HG03342 (cell line): ENCODE data around the gene SLC39A8.
"Not testable (repeated sequence)": the region's sequence is repeated elsewhere in the genome, so short reads cannot be mapped to it uniquely, and the experiment has no call there.

Experiments
- ATAC-seq: cut with Tn5 transposase; IDR thresholded peaks from one replicate; pipeline ENCODE4 v1.9.1; 2021; ENCODE audit warnings: mild to moderate bottlenecking, moderate library complexity; ENCODE audit not compliant: unreplicated experiment

SLC39A8 gene

DNA sequence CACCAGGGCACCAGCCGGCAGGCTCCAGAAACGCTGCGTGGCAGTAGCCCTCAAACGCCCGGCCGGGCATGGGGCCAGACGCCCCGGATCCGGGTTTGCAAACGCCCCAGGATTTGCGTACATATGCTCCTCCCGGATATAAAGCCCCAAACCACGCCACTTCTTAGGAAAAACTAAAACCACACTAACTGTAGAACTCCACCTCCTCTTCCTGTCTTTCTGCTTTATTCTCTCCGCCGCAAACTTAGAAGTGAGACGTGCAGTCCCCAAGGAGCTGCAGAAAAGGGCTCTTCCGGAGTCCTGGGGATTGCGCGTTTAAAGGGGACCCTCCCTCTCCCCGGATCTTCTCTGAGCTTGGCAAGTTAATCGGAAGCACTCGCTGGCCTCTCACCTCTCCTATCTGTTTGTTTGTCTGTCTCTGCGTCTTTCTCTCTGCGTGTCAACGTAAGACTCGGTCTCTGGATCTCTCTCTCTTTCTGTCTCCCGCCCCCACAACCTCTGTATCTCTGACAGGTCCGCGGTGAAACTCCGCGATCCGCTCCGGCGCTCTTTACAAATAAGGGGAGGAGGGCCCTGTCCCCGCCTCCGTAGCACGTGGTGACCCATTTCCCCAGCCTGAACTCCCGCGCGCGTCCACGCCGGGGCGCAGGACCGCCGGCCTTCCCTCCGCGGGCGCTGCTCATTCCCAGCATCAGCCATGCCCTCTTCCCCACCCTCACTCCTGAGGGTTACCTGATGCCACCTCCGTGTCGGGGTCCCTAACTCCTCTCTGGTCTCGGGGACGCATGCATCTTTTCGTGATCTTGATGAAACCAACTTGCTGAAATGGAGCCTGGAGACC lies at the start of gene SLC39A8:
Gene SLC39A8, minus strand, starts transcription at position 529 of the 841 bp plus-strand sequence. CDS start 820 bp downstream, outside the sequence.
- peak; percentile 83 for ATAC-seq

DNA sequence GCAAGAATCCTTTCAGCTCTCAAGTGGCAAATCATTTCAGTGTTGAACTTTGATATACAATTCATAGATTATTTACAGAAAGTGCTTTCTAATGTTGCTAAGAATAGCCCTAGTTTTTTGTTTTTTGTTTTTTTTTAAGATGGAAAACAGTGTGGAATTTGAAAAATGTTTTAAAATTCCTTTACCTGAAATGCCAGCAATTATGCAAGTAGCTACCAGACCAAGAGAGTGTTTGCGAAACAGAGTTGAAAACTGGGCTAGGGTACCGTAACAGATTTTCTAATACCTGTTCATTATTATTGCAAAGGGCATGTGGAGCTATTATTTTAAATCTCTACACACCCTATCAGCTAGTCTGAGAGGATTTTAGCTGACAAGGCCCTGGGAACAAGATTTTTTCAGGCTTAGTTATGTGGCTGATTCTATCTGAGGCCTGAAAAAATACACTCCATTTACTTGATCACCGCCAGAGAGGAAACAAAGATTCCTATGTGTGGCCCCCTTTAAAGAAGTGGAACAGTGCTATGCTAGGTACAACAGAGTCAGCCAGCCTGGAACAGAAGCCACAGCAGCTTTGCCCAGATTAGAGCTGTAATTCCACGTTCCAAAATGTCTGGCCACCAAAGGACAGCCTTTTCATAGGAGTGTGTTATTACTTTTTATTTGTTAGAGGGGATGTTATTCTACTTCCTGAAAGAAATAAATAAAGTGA lies 46.9 kb upstream of the SLC39A8 start:
- ATAC-seq, result no peak

- peak; percentile 98 for ATAC-seq
These were observed 45.2 kb upstream of the SLC39A8 start for GRCh38 chr4:102390438-102390837.

GRCh38 chr4:102388611-102389010 lies 43.3 kb upstream of the SLC39A8 start:
- ATAC-seq, result no peak

- ATAC-seq, result no peak
These were observed 42.4 kb upstream of the SLC39A8 start for GRCh38 chr4:102387552-102388150.

DNA sequence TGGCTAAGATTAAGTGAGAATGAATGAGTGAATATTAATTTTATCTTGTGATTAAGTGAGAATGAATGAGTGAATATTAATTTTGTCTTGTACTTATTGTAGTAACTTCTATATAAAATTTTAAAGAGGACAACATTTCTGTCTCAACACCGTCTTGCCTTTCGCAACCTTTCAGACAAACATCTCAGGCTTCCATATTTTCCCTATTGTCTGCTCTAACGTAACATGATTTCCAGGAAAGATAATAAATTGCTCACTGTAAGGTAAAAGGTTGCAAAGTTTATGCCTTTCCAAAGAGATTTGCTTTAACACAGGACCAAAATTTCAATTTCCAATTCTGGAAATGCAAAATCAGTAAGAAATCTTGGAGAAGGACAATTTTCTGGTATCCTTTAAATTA lies 41.7 kb upstream of the SLC39A8 start:
- no peak for ATAC-seq

- ATAC-seq, result not testable (repeated sequence)
These were observed 35.0 kb upstream of the SLC39A8 start for GRCh38 chr4:102380253-102380652.

DNA sequence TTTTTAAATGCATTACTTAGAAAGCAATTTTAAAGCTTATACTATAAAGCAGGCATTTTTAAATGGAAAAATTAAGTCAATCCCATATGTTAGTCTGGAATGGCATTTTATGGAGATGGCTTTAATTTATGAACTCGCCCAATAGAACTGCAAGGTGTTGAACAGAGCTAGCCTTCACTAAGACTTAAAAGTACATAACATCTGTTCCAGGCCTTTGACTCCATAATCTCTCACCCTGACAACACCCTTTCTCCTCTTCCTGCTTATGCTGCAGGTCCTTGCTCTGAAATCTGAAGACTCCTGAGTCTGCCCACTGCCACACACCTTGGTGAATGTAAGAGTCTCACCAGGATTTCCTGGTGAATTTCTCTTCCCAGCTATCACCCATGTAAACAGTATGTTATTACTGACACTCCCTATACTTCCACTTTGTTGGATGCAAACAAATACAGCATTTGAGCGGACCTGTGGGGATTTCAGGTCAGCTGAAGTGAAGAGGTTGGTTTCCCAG lies 17.7 kb upstream of the SLC39A8 start:
- no peak for ATAC-seq

GRCh38 chr4:102358128-102358527 lies 12.8 kb upstream of the SLC39A8 start:
- ATAC-seq, result no peak

GRCh38 chr4:102357637-102358036 lies 12.4 kb upstream of the SLC39A8 start:
- ATAC-seq, result not testable (repeated sequence)

DNA sequence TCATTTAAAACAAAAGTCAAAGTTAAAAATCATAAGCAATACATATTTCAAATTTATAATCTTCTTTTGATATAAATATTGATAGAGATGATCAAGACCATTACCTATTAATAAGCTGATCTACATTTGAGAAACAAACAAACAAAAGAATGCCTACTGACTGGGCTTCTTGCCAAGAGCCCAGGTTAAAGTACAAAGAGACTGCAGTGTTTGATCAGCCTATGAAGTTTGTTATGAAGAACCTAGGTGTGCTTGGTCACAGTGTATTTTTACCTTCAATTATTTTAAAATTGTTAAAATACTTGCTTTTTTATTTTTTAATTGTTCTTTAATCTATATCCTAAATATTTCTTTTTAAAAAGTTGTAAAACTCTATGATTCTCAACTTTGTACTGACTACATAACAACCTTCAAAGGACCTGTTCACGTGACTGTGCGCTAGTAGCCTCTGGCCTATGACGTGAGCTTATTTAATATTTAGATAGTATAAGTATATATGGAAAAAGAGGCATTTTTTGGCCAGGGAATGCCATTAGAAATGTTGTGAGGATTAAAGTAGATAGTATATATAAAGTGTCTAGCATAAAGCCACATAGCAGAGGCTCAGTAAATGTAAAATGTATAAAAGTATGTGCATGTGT lies 11.4 kb upstream of the SLC39A8 start:
- no peak for ATAC-seq

DNA sequence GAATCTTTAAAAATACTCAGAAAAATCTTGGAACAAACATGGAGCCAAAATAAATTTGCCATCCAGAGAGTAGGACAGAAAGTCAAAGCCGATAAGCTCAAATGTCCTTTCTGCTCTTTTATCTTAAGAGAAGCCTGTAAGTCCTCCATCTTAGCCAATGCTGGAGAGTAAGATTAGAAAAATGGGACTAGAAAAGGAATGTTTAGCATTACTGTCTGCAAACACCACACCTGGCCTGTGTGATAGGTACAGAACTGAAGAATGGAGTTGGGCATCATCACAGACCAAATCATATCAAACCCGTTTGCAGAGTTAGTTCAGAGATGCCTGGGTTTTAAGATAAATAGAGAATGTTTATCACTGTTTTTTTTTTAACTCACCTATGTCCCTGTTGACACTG lies 10.5 kb upstream of the SLC39A8 start:
- no peak for ATAC-seq

- ATAC-seq, result no peak
These were observed 9.6 kb upstream of the SLC39A8 start for GRCh38 chr4:102354671-102355454.

DNA sequence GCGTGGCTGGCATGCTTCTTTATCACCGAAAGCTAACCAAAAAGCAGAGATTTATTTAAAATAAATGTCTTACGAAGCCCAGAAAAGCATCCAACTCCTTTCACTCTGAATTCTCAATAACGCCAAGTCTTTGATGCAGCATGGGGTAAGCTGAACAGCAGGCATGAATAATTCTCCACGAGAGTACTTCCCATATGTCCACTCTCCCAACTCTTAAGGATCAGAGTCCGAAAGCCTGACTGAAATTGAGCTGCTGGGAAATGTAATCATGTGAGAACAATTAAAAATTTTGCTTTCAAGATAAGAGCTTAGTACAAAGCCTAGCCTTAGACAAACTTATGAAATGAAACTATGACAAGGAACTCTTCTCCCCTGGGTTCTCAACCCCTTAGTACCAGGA lies 7.5 kb upstream of the SLC39A8 start:
- no peak for ATAC-seq

DNA sequence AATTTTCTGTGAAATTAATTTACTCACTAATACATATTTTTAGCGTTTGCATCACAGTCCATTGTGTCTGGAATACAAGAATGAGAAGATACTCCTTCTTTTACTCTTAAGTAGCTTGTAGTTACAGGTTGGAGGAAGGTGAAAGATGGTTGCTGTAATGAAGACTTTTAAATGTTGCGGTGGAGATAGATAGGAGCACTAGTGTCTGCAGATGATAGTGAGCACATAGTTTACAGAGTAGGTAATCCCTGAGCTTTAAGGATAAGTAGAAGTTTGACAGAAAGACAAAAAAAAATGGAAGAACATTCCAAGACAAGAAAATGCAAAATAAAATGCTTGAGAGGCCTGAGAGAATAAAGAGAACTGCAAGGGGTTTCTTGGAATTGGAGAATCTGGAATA lies 5.4 kb upstream of the SLC39A8 start:
- ATAC-seq, result no peak

DNA sequence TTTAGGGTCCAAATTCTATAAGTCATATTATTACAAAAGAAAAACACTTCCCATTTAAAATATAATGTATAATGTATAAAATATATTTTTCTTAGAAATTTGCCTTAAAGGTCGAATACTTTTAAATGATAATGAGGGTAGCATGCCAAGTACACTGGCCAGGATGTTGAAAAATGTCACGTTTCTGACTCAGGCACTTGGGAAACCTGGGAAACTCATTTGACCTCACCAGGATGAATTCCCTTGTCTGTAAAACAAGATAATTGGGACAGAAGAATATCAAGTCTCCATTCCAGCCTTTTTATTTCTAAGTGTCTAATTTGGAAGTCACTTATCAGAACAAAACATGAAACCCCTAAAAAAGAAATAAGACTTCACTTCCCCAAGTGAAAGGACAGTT lies 3.4 kb upstream of the SLC39A8 start:
- no peak for ATAC-seq

- no peak for ATAC-seq
These were observed 466 bp upstream of the SLC39A8 start for GRCh38 chr4:102345795-102346100.

- ATAC-seq, result peak; percentile 46
These were observed 745 bp downstream of the SLC39A8 start for GRCh38 chr4:102344520-102344953.

DNA sequence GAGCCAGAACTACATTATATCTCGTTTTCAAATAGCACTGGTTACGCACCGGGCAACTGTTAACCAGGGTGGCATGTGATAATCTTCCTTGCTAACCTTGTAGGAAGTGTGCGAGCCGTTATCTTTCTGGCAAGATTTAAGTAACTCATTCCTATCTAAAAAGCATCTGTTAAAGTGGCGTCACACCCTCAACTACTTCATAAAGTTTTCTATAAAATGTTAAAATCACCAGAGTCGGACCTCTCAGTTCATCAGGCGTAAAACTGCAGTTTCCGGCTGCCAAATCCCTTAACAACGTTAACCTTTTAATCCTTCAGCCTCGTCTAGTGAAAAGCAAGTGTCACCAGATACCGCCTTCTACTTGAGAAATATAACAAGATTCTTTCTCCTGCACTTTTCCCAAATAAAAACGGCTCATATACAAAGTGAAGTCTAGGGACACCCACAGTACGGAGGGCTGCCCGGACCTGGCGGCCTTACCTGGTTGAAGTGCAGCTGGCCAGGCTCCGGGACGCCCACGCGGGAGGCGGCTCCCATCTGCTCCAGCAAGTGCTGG lies 1.2 kb downstream of the SLC39A8 start:
- peak; percentile 38 for ATAC-seq
